SK-N-SH (cell line): ENCODE results near the gene BMX. TPM values are rescaled to one million over a fixed set of nuclear protein-coding genes. Genes with fewer than 3 reads are reported as not detected.

Experiments
- CTCF ChIA-PET: fragments of 300-600, 350-600 bp; formaldehyde crosslinking; extraction: SDS; loops from one replicate; lab custom pipeline; 2021; lab: Yijun Ruan, JAX
- POLR2A ChIA-PET: fragments of 350-600 bp; sonication (Branson Sonifier 250); formaldehyde crosslinking; extraction: SDS; loops from one replicate; lab custom pipeline; 2020; ENCODE audit warnings: antibody characterized with exemption, inconsistent platforms; lab: Yijun Ruan, JAX
- DNase-seq: peaks from one replicate; pipeline ENCODE4 v3.0.0; 2012
- H2AFZ ChIP-seq: fragments of 200-600 bp; sonication (generic); 2 replicates; pipeline ENCODE4 v1.8.1; 2016; ENCODE audit warnings: antibody characterized with exemption, mild to moderate bottlenecking, low read depth
- H3F3A ChIP-seq: fragments of 200-600 bp; sonication (generic); replicated peaks from 2 replicates; pipeline ENCODE3; 2016; ENCODE audit warnings: antibody characterized with exemption, mild to moderate bottlenecking; ENCODE audit not compliant: insufficient read depth
- H3K27ac ChIP-seq, 2 experiments: fragments of 200-500 bp in 1 of 2; fragments of 200-600 bp in 1 of 2; sonication (Bioruptor generic) in 1 of 2; sonication (generic), shearing (Covaris generic) in 1 of 2; 2 replicates each; pipeline versions ENCODE4 v1.5.1 to v1.6.1; 2014 to 2016; ENCODE audit warnings: low read depth in 2 of 2, inconsistent platforms in 1 of 2, low read length in 1 of 2, mild to moderate bottlenecking in 1 of 2, mixed read lengths in 1 of 2
- H3K27me3 ChIP-seq: fragments of 200-600 bp; sonication (generic), shearing (Covaris generic); 2 replicates; pipeline ENCODE4 v1.6.1; 2016; ENCODE audit warnings: mixed run types; ENCODE audit not compliant: insufficient read depth
- H3K36me3 ChIP-seq, 2 experiments: fragments of 200-500 bp in 1 of 2; fragments of 200-600 bp in 1 of 2; sonication (Bioruptor generic) in 1 of 2; sonication (generic) in 1 of 2; replicated peaks in 1 of 2; 2 replicates each; pipeline versions ENCODE3 to v1.5.1; 2014 to 2016; ENCODE audit warnings: low read length in 1 of 2, mild to moderate bottlenecking in 1 of 2; ENCODE audit not compliant: insufficient read depth in 2 of 2, control insufficient read depth in 1 of 2
- H3K4me1 ChIP-seq, 2 experiments: fragments of 200-500 bp in 1 of 2; fragments of 200-600 bp in 1 of 2; sonication (Bioruptor generic) in 1 of 2; sonication (generic), shearing (Covaris generic) in 1 of 2; 2 replicates each; pipeline versions ENCODE4 v1.5.1 to v1.6.1; 2014 to 2016; ENCODE audit warnings: low read depth in 1 of 2, low read length in 1 of 2, mixed run types in 1 of 2; ENCODE audit not compliant: insufficient read depth in 2 of 2, control insufficient read depth in 1 of 2
- H3K4me2 ChIP-seq: fragments of 200-600 bp; sonication (generic), shearing (Covaris generic); 2 replicates; pipeline ENCODE4 v1.6.1; 2017; ENCODE audit warnings: mixed run types
- H3K4me3 ChIP-seq, 2 experiments: fragments of 200-500 bp in 1 of 2; fragments of 200-600 bp in 1 of 2; sonication (Bioruptor generic) in 1 of 2; sonication (generic), shearing (Covaris generic) in 1 of 2; 2 replicates each; pipeline versions ENCODE4 v1.5.1 to v1.8.1; 2014 to 2016; ENCODE audit warnings: low read depth in 2 of 2, inconsistent platforms in 1 of 2, low read length in 1 of 2, mild to moderate bottlenecking in 1 of 2, mixed read lengths in 1 of 2, moderate library complexity in 1 of 2
- H3K79me2 ChIP-seq: fragments of 200-600 bp; sonication (generic); 2 replicates; pipeline ENCODE4 v1.8.1; 2017; ENCODE audit warnings: mild to moderate bottlenecking; ENCODE audit not compliant: insufficient read depth
- H3K9ac ChIP-seq: fragments of 200-600 bp; sonication (generic); 2 replicates; pipeline ENCODE4 v1.6.1; 2017; ENCODE audit warnings: mixed run types
- H3K9me2 ChIP-seq: fragments of 200-600 bp; sonication (generic); 2 replicates; pipeline ENCODE4 v1.6.1; 2017; ENCODE audit warnings: mixed run types
- H3K9me3 ChIP-seq: fragments of 200-600 bp; sonication (generic); 2 replicates; pipeline ENCODE4 v1.6.1; 2017; ENCODE audit warnings: mixed run types, mild to moderate bottlenecking, moderate library complexity
- H4K20me1 ChIP-seq: fragments of 200-600 bp; sonication (generic); 2 replicates; pipeline ENCODE4 v1.6.1; 2017; ENCODE audit warnings: mild to moderate bottlenecking, mixed run types; ENCODE audit not compliant: insufficient read depth
- CHD2 ChIP-seq: fragments of 150-350 bp; IDR thresholded peaks from 2 replicates; pipeline ENCODE4 v1.6.1; 2018; ENCODE audit warnings: low read length; ENCODE audit not compliant: partially characterized antibody
- EP300 ChIP-seq, 2 experiments: IDR thresholded peaks; 2 replicates each; pipeline versions ENCODE4 v1.4.0 to v1.6.1; 2012; ENCODE audit warnings: borderline replicate concordance in 1 of 2, low read depth in 1 of 2, low read length in 1 of 2
- FOSL2 ChIP-seq: IDR thresholded peaks from 2 replicates; pipeline ENCODE4 v1.4.0; 2012; ENCODE audit warnings: low read depth, mild to moderate bottlenecking, moderate library complexity, borderline replicate concordance
- FOXJ3 ChIP-seq: sonication (generic); formaldehyde crosslinking; IDR thresholded peaks from 2 replicates; pipeline ENCODE4 v1.5.1; 2020; ENCODE audit warnings: mild to moderate bottlenecking, missing genetic modification reagents
- JUND ChIP-seq: IDR thresholded peaks from 2 replicates; pipeline ENCODE4 v1.4.0; 2012
- MEF2A ChIP-seq: IDR thresholded peaks from 2 replicates; pipeline ENCODE4 v1.4.0; 2012; ENCODE audit warnings: low read depth, borderline replicate concordance
- NRF1 ChIP-seq: IDR thresholded peaks from 2 replicates; pipeline ENCODE4 v1.6.1; 2012; ENCODE audit warnings: low read depth, mild to moderate bottlenecking, low read length
- RCOR1 ChIP-seq: fragments of 150-350 bp; IDR thresholded peaks from 2 replicates; pipeline ENCODE4 v1.6.1; 2017; ENCODE audit warnings: antibody characterized with exemption, low read length
- RFX5 ChIP-seq: IDR thresholded peaks from 2 replicates; pipeline ENCODE4 v1.6.1; 2012; ENCODE audit warnings: mild to moderate bottlenecking, improper control_type of control experiment, low read length
- RXRA ChIP-seq: IDR thresholded peaks from 2 replicates; pipeline ENCODE4 v1.4.0; 2012; ENCODE audit warnings: low read depth, mild to moderate bottlenecking, borderline replicate concordance
- SIN3A ChIP-seq: IDR thresholded peaks from 2 replicates; pipeline ENCODE4 v1.6.1; 2012; ENCODE audit warnings: low read depth, mild to moderate bottlenecking, low read length, moderate library complexity, borderline replicate concordance
- WGBS: methylation state at CpG from one replicate; pipeline ENCODE4 v1.1.6; 2017; ENCODE audit warnings: low lambda C conversion rate; 5-methylcytosine and 5-hydroxymethylcytosine counted together
- polyA plus RNA-seq, 3 experiments: library from polyadenylated mRNA; depleted of rRNA; stranded (reverse); fragments of >200 nt; gene quantifications; 2 replicates each; pipeline ENCODE4 v1.2.3, GENCODE V29; 2012
- TF ChIP-seq, protein P1 (sequence below): IDR thresholded peaks from 2 replicates; pipeline ENCODE4 v1.4.0; 2012; ENCODE audit warnings: low read depth, borderline replicate concordance
- TF ChIP-seq, protein P2 (sequence below): IDR thresholded peaks from 2 replicates; pipeline ENCODE4 v1.6.1; 2012; ENCODE audit warnings: mild to moderate bottlenecking, low read depth, low read length, moderate library complexity
- TF ChIP-seq, protein P3 (sequence below): fragments of 150-350 bp; IDR thresholded peaks from 2 replicates; pipeline ENCODE4 v1.6.1; 2017; ENCODE audit warnings: antibody characterized with exemption, low read length, low read depth, borderline replicate concordance

Gene BMX
- polyA plus RNA-seq, 1 of the 3 experiments (the other 2 are of a cell fraction), result not detected

DNA sequence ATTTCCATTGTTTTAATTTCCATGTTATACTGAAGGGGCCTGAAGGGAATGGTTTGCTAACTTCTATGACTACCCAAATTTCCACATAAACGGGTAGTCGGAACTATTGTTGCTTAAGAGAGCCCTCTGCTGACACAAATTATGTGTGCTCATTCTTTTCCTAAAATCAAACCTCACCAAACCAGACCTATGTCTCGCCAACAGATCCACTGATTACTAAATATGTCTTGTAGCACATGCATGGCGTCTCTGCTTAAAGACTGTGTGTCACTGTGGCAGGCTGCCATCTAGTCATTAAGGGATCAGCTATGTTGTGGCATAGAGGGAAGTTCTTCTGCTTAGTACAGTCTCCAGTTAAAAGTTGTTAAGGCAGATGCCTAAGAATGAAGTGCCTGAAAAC, 32.6 kb upstream of the BMX start (continued):
- no peak for TF ChIP-seq NRF1
- TF ChIP-seq FOSL2, result no peak
- TF ChIP-seq RCOR1, result peak; percentile 12; the same call in 1 of the 2 replicates
- peak; percentile 43 for TF ChIP-seq CHD2
- no peak for TF ChIP-seq RXRA
- TF ChIP-seq, protein P1, sequence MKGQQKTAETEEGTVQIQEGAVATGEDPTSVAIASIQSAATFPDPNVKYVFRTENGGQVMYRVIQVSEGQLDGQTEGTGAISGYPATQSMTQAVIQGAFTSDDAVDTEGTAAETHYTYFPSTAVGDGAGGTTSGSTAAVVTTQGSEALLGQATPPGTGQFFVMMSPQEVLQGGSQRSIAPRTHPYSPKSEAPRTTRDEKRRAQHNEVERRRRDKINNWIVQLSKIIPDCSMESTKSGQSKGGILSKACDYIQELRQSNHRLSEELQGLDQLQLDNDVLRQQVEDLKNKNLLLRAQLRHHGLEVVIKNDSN, result no peak
- no peak for TF ChIP-seq JUND
- no peak for TF ChIP-seq SIN3A
- no peak for TF ChIP-seq MEF2A
- TF ChIP-seq FOXJ3 (CRISPR knock-in tag), result no peak

DNA sequence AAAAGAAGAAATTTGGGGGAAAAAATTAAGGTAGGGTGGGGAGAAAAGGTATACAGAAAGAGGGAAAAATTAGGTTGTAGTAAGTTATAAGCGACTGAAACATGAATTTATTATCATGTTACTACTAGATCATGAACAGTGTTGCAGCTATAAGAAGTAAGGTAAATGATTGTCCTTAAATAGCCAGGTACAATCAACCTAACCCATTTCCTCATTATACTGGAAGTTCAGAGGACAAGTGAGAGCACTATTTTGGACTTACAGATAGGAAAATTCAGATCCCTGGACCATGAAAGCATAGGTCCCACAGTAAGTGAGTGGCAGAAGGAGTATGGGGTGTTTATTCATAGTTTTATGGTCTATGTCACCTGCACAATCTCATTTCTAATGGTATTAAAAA, 31.0 kb upstream of the BMX start:
- CTCF ChIA-PET, result interaction anchor here (1.0 to 5.6 kb wide), 8 partner anchors 9 to 202 kb away, joined by 3 to 108 read pairs (median 4); no protein-coding TSS in a partner anchor

More for the DNA sequence above, 31.0 kb upstream of the BMX start:
- POLR2A ChIA-PET, result no interaction called here
- WGBS, result 87% methylated on average over 1 of the region's 1 CpG
- no peak overlapping the region for H3K4me2 ChIP-seq
- H3K9ac ChIP-seq, result no peak overlapping the region
- peak overlapping the region in 1 of 2 experiments; percentile 99; a peak in 2 of 4 replicates for H3K27ac ChIP-seq
- no peaks in the 10 kb centered on the region for H3K9me2 ChIP-seq
- no peaks in the 10 kb centered on the region for H3K79me2 ChIP-seq
- no peaks in the 10 kb centered on the region for H3F3A ChIP-seq
- no peaks in the 10 kb centered on the region for H4K20me1 ChIP-seq
- no peaks in the 10 kb centered on the region for H3K36me3 ChIP-seq
- H3K27me3 ChIP-seq, result no peaks in the 10 kb centered on the region
- no peak overlapping the region for H3K4me3 ChIP-seq
- no peaks in the 10 kb centered on the region for H3K9me3 ChIP-seq
- no peak for TF ChIP-seq NRF1
- no peak for TF ChIP-seq MEF2A
- no peak for TF ChIP-seq RFX5
- TF ChIP-seq, protein P1, result no peak
- TF ChIP-seq, protein P2, sequence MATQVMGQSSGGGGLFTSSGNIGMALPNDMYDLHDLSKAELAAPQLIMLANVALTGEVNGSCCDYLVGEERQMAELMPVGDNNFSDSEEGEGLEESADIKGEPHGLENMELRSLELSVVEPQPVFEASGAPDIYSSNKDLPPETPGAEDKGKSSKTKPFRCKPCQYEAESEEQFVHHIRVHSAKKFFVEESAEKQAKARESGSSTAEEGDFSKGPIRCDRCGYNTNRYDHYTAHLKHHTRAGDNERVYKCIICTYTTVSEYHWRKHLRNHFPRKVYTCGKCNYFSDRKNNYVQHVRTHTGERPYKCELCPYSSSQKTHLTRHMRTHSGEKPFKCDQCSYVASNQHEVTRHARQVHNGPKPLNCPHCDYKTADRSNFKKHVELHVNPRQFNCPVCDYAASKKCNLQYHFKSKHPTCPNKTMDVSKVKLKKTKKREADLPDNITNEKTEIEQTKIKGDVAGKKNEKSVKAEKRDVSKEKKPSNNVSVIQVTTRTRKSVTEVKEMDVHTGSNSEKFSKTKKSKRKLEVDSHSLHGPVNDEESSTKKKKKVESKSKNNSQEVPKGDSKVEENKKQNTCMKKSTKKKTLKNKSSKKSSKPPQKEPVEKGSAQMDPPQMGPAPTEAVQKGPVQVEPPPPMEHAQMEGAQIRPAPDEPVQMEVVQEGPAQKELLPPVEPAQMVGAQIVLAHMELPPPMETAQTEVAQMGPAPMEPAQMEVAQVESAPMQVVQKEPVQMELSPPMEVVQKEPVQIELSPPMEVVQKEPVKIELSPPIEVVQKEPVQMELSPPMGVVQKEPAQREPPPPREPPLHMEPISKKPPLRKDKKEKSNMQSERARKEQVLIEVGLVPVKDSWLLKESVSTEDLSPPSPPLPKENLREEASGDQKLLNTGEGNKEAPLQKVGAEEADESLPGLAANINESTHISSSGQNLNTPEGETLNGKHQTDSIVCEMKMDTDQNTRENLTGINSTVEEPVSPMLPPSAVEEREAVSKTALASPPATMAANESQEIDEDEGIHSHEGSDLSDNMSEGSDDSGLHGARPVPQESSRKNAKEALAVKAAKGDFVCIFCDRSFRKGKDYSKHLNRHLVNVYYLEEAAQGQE, result no peak
- TF ChIP-seq, protein P3, sequence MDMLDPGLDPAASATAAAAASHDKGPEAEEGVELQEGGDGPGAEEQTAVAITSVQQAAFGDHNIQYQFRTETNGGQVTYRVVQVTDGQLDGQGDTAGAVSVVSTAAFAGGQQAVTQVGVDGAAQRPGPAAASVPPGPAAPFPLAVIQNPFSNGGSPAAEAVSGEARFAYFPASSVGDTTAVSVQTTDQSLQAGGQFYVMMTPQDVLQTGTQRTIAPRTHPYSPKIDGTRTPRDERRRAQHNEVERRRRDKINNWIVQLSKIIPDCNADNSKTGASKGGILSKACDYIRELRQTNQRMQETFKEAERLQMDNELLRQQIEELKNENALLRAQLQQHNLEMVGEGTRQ, result no peak
- no peak for TF ChIP-seq EP300 (IDR thresholded peaks at IDR 0.05; ENCODE audit: borderline replicate concordance in 1 of 2, low read depth in 1 of 2, low read length in 1 of 2)
- TF ChIP-seq, all 33 proteins: peak for 0
- no peak for DNase-seq
- peaks cover 0 to 10% of the 10 kb centered on the region in 2 experiments; a peak in 2 of 4 replicates for H3K4me1 ChIP-seq
- no peak overlapping the region for H2AFZ ChIP-seq
